HG03575 (cell line): Measurements from ENCODE around the gene RPL29.
"Not testable (repeated sequence)": the region's sequence is repeated elsewhere in the genome, so short reads cannot be mapped to it uniquely, and the experiment has no call there.

Source experiments
- ATAC-seq: cut with Tn5 transposase; IDR thresholded peaks from one replicate; pipeline ENCODE4 v1.9.1; 2021; ENCODE audit not compliant: unreplicated experiment, insufficient number of reproducible peaks, low FRiP score; ENCODE audit errors: extremely low read depth

The RPL29 gene

GRCh38 chr3:52012699-52013098, 17.0 kb upstream of the RPL29 start:
- ATAC-seq, result no peak

- ATAC-seq, result no peak
These were observed 14.7 kb upstream of the RPL29 start for GRCh38 chr3:52010431-52010830.

GRCh38 chr3:52007291-52007690, 11.6 kb upstream of the RPL29 start:
- ATAC-seq, result no peak

GRCh38 chr3:52006820-52007133, 11.1 kb upstream of the RPL29 start:
- ATAC-seq, result no peak

- no peak for ATAC-seq
These were observed 10.5 kb upstream of the RPL29 start for GRCh38 chr3:52006017-52006819.

- no peak for ATAC-seq
These were observed 9.9 kb upstream of the RPL29 start for GRCh38 chr3:52005571-52005986.

- ATAC-seq, result no peak
These were observed 9.3 kb upstream of the RPL29 start for GRCh38 chr3:52004906-52005395.

GRCh38 chr3:52004163-52004787, 8.6 kb upstream of the RPL29 start:
- ATAC-seq, result no peak

- no peak for ATAC-seq
These were observed 7.1 kb upstream of the RPL29 start for GRCh38 chr3:52002748-52003147.

- no peak for ATAC-seq
These were observed 5.8 kb upstream of the RPL29 start for GRCh38 chr3:52001443-52001974.

- ATAC-seq, result no peak
These were observed 4.2 kb upstream of the RPL29 start for GRCh38 chr3:51999846-52000245.

- no peak for ATAC-seq
These were observed 3.1 kb upstream of the RPL29 start for GRCh38 chr3:51998774-51999173.

GRCh38 chr3:51997935-51998596, 2.4 kb upstream of the RPL29 start:
- ATAC-seq, result no peak

GRCh38 chr3:51997172-51997571, 1.5 kb upstream of the RPL29 start:
- no peak for ATAC-seq

GRCh38 chr3:51994530-51994929, 1.2 kb downstream of the RPL29 start:
- ATAC-seq, result no peak

- not testable (repeated sequence) for ATAC-seq
These were observed 2.0 kb downstream of the RPL29 start for GRCh38 chr3:51993657-51994056.

GRCh38 chr3:51992017-51992682, 3.5 kb downstream of the RPL29 start:
- ATAC-seq, result no peak

GRCh38 chr3:51990501-51990971, 5.2 kb downstream of the RPL29 start:
- ATAC-seq, result not testable (repeated sequence)
